22Rv1 (cell line): ENCODE data around the gene CTBP2.

Experiments used
- ZFX ChIP-seq: fragments of 450-650 bp; IDR thresholded peaks from 2 replicates; pipeline ENCODE4 v1.6.1; 2017; ENCODE audit warnings: antibody characterized with exemption, borderline replicate concordance
- TF ChIP-seq, protein P1 (sequence below): fragments of 450-650 bp; IDR thresholded peaks from 2 replicates; pipeline ENCODE4 v1.5.1; 2017; ENCODE audit warnings: mild to moderate bottlenecking

DNA sequence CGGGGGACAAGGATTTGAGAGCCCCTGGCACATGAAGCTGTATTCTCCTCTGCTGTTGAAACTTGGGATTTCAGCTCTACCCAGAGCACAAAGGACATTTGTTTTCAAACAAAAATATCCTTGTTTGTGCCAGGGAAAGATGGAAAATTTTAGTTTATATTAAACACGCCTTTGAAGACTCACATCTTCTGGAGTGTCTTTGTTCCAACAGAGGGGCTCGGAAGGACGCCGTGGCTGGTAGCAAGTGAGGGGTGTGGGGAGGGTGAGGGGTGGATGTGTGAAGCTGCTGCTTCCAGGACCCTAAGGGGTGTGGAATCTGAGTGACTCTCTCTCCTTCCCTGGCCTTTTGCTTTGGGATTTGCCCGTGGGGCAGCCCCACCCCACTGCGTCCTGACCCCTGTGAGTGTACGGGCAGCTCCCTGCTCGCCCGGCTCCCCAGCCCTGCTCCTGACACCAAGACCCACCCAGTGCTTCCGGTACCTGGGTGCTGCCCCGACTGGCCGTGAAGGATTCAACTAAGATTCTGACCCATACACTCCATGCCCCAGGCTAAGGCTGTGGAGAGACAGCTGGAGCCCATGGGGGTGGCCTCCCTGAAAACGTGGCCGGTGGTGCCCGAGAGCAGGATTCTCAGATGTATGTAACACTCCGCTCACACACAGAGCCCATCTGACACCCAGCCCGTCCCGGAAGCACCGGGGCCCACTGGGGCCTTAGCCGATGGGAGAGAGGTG lies 158.9 kb downstream of the CTBP2 start:
- TF ChIP-seq, protein P1, sequence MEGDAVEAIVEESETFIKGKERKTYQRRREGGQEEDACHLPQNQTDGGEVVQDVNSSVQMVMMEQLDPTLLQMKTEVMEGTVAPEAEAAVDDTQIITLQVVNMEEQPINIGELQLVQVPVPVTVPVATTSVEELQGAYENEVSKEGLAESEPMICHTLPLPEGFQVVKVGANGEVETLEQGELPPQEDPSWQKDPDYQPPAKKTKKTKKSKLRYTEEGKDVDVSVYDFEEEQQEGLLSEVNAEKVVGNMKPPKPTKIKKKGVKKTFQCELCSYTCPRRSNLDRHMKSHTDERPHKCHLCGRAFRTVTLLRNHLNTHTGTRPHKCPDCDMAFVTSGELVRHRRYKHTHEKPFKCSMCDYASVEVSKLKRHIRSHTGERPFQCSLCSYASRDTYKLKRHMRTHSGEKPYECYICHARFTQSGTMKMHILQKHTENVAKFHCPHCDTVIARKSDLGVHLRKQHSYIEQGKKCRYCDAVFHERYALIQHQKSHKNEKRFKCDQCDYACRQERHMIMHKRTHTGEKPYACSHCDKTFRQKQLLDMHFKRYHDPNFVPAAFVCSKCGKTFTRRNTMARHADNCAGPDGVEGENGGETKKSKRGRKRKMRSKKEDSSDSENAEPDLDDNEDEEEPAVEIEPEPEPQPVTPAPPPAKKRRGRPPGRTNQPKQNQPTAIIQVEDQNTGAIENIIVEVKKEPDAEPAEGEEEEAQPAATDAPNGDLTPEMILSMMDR, result no peak
- TF ChIP-seq ZFX, result no peak
